Adrenal gland (tissue), 12 donors: Measurements from ENCODE around the gene PARVB. TPM values are rescaled to one million over a fixed set of nuclear protein-coding genes. Genes with fewer than 3 reads are reported as not detected.

ENCODE experiments used
- DNase-seq, 7 donors: peaks; one replicate each; pipeline ENCODE4 v3.0.0-alpha.2; 2019 to 2020
- H3K27ac ChIP-seq, 5 donors: fragments of 200-600 bp; sonication (generic) in 4 of 5; 1 replicate in 3 of 5; 2 replicates in 2 of 5; pipeline versions ENCODE4 v1.5.1 to v1.8.0; 2016 to 2020; ENCODE audit warnings: mild to moderate bottlenecking in 1 of 5
- H3K27me3 ChIP-seq: fragments of 200-600 bp; 2 replicates; pipeline ENCODE4 v1.8.0; 2021
- H3K36me3 ChIP-seq, 2 donors: fragments of 200-600 bp; replicated peaks in 1 of 2; 1 replicate in 1 of 2; 2 replicates in 1 of 2; pipeline versions ENCODE4 v1.5.1 to v1.8.0; 2018 to 2022
- H3K4me1 ChIP-seq, 2 donors: fragments of 200-600 bp; replicated peaks in 1 of 2; 1 replicate in 1 of 2; 2 replicates in 1 of 2; pipeline versions ENCODE4 v1.5.1 to v1.8.0; 2018 to 2021
- H3K4me3 ChIP-seq, 4 donors: fragments of 200-600 bp; sonication (generic) in 3 of 4; one replicate each; pipeline ENCODE4 v1.5.1; 2016 to 2018
- H3K9me3 ChIP-seq, 3 donors: fragments of 200-600 bp; sonication (generic) in 1 of 3; replicated peaks in 1 of 3; 1 replicate in 2 of 3; 2 replicates in 1 of 3; pipeline versions ENCODE4 v1.5.1 to v1.8.0; 2016 to 2021
- CTCF ChIP-seq, 6 experiments: fragments of 450-650 bp in 4 of 6; fragments of 200-600 bp in 2 of 6; sonication (generic) in 1 of 6; IDR thresholded peaks; 1 replicate in 5 of 6; 2 replicates in 1 of 6; pipeline versions ENCODE4 v1.5.1 to v1.8.0; 2016 to 2021; ENCODE audit warnings: antibody characterized with exemption in 6 of 6, mild to moderate bottlenecking in 2 of 6, moderate library complexity in 1 of 6
- POLR2A ChIP-seq, 2 donors: fragments of 450-650 bp; IDR thresholded peaks; one replicate each; pipeline ENCODE4 v1.6.1; 2017; ENCODE audit warnings: antibody characterized with exemption in 2 of 2, mild to moderate bottlenecking in 2 of 2, moderate library complexity in 1 of 2
- WGBS, 4 donors: extraction: QIAGEN DNeasy Blood & Tissue Kit in 2 of 4; methylation state at CpG; one replicate each; pipeline versions ENCODE4 v1.1.5 to v1.1.7; 2013 to 2017; 5-methylcytosine and 5-hydroxymethylcytosine counted together
- intact Hi-C, 2 donors: fragments of 100-400 bp; cut with DNase I; formaldehyde crosslinking; loops; one replicate each; pipeline versions ENCODE4 v1.14.1 to v1.15.0; 2022 to 2023
- polyA plus RNA-seq, 3 donors: library from polyadenylated mRNA; stranded (reverse); fragments of 200-250 nt in 2 of 3; fragments of 350-450 nt in 1 of 3; fragmentation: Illumina TruSeq in 1 of 3; extraction: RNeasy Lipid Tissue Mini Kit (QIAGEN cat#74804) in 1 of 3; gene quantifications; one replicate each; pipeline ENCODE4 v1.2.3, GENCODE V29; 2013 to 2014
- total RNA-seq, 9 donors: library from RNA; depleted of rRNA in 4 of 9; stranded (reverse); fragments of >200 nt in 4 of 9; fragments of 120-200 nt in 1 of 9; fragmentation: NEBNext Ultra II Directional in 1 of 9; extraction: Animal tissue kit (Norgen Biotek cat#: 25700) in 1 of 9; gene quantifications; one replicate each; pipeline versions ENCODE4 v1.1.0 to v1.2.4, GENCODE V29; 2013 to 2023
- donor health status: healthy with polysubstance abuse.
- donor health status: Bipolar disorder and iron deficiency.
- donor health status: DM: yes; HTN: yes; CAD: no.
- donor health status: DM: no; HTN: no; CAD: no.
- donor health status: DM: no; HTN: no; CAD: no.
- donor health status: DM: yes; HTN: yes; CAD: no.

PARVB gene
- total and polyA plus RNA-seq, 12 donors = 16.9 to 77.6 (median 45.9) TPM

GRCh38 chr22:44179989-44180705 is 156.0 kb downstream of the PARVB start:
- Histone ChIP-seq H3K4me3 (no peak overlapping the region), H3K9me3 (no peaks in the 10 kb centered on the region), H3K4me1 (no peaks in the 10 kb centered on the region), H3K27ac (no peak overlapping the region), H3K27me3 (no peaks in the 10 kb centered on the region), H3K36me3 (no peaks in the 10 kb centered on the region)
- 72 to 82% (median 76%) methylated on average over 4 to 6 of the region's 6 CpGs for WGBS, 4 donors
- intact Hi-C loops = no loop called here
- TF ChIP-seq POLR2A (IDR thresholded peaks at IDR 0.05) (no peak), CTCF (IDR thresholded peaks at IDR 0.05) (no peak)
- DNase-seq = no peak

- no peak for DNase-seq
- Histone ChIP-seq H3K4me3 (peak within 1 kb of the TSS in 1 of 4 donors; percentile 36), H3K27me3 (no peaks in the 10 kb centered on the region), H3K36me3 (no peaks in the 10 kb centered on the region), H3K4me1 (no peaks in the 10 kb centered on the region), H3K9me3 (no peaks in the 10 kb centered on the region), H3K27ac (peak within 1 kb of the TSS in 3 of 5 donors; percentile 13 to 83 (median 65))
- TF ChIP-seq CTCF (IDR thresholded peaks at IDR 0.05) (no peak), POLR2A (IDR thresholded peaks at IDR 0.05) (no peak)
- intact Hi-C loops = no loop called here
- 46 to 61% (median 53%) methylated on average over 5 of the region's 5 CpGs for WGBS, 4 donors
Observed at GRCh38 chr22:44180706-44181032, 156.6 kb downstream of the PARVB start, which contains the start of gene PARVG. Gene PARVG (plus strand): TSS chr22:44180925. CDS start chr22:44183330, 2,405 bp downstream.

- WGBS, 4 donors = 63 to 79% (median 65%) methylated on average over 32 to 40 of the region's 40 CpGs
- peak in 3 of 7 donors; percentile 28 to 32 (median 30) for DNase-seq
- Histone ChIP-seq H3K4me3 (peak overlapping the region in 1 of 4 donors; percentile 36), H3K36me3 (no peaks in the 10 kb centered on the region), H3K9me3 (no peaks in the 10 kb centered on the region), H3K27ac (peak overlapping the region in 3 of 5 donors; percentile 13 to 83 (median 65)), H3K4me1 (no peaks in the 10 kb centered on the region), H3K27me3 (no peaks in the 10 kb centered on the region)
- intact Hi-C loops = no loop called here
- no peak for TF ChIP-seq POLR2A (IDR thresholded peaks at IDR 0.05)
- TF ChIP-seq CTCF (IDR thresholded peaks at IDR 0.05) = no peak
Observed at GRCh38 chr22:44181033-44181911, 157.2 kb downstream of the PARVB start.

GRCh38 chr22:44181912-44182587 is 157.9 kb downstream of the PARVB start:
- no peaks in the 10 kb centered on the region for H3K27me3 ChIP-seq
- TF ChIP-seq CTCF (IDR thresholded peaks at IDR 0.05) (no peak), POLR2A (IDR thresholded peaks at IDR 0.05) (no peak)
- WGBS, 4 donors = 61 to 80% (median 71%) methylated on average over 5 to 17 of the region's 17 CpGs
- no peaks in the 10 kb centered on the region for H3K4me1 ChIP-seq
- intact Hi-C loops = no loop called here
- H3K4me3 ChIP-seq = peak overlapping the region in 1 of 4 donors; percentile 36
- peak overlapping the region in 3 of 5 donors; percentile 2 to 83 (median 65) for H3K27ac ChIP-seq
- no peaks in the 10 kb centered on the region for H3K36me3 ChIP-seq
- H3K9me3 ChIP-seq = no peaks in the 10 kb centered on the region
- no peak for DNase-seq
